ENCODE data around the gene WDFY2. TPM values are rescaled to one million over a fixed set of nuclear protein-coding genes. Genes with fewer than 3 reads are reported as not detected.
"Not testable (repeated sequence)": the region's sequence is repeated elsewhere in the genome, so short reads cannot be mapped to it uniquely, and the experiment has no call there.

Gene WDFY2
- total RNA-seq, 1 donor from 2014 or later: 3.9 TPM

DNA sequence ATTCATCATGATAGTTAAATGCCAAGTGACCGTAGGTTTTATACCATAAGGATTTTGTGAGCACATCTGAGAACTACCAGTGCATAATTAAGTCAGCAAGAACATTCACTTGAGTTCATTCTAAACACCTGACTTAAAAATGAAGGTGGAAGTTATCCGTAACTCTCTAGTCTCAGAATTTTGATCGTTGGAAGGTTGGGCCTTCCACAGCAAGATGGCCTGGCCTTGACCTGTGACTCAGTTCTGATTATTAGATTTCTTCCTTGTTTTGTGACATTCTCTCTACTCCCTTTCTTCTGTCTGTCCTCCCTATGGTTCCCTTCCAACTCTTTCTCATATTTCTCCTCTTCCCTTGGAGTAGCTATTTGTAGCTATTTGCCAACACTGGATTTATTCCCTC, 20.0 kb upstream of the WDFY2 start:
- H3K27ac Mint-ChIP-seq (ENCODE audit: unreplicated experiment): no peak overlapping the region
- TF ChIP-seq, protein P1, sequence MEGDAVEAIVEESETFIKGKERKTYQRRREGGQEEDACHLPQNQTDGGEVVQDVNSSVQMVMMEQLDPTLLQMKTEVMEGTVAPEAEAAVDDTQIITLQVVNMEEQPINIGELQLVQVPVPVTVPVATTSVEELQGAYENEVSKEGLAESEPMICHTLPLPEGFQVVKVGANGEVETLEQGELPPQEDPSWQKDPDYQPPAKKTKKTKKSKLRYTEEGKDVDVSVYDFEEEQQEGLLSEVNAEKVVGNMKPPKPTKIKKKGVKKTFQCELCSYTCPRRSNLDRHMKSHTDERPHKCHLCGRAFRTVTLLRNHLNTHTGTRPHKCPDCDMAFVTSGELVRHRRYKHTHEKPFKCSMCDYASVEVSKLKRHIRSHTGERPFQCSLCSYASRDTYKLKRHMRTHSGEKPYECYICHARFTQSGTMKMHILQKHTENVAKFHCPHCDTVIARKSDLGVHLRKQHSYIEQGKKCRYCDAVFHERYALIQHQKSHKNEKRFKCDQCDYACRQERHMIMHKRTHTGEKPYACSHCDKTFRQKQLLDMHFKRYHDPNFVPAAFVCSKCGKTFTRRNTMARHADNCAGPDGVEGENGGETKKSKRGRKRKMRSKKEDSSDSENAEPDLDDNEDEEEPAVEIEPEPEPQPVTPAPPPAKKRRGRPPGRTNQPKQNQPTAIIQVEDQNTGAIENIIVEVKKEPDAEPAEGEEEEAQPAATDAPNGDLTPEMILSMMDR (IDR thresholded peaks at IDR 0.05): no peak
- peaks cover 2% of the 10 kb centered on the region for H3K36me3 Mint-ChIP-seq (ENCODE audit: low read depth)
- no peaks in the 10 kb centered on the region for H3K27me3 Mint-ChIP-seq (ENCODE audit: low read depth)
- H3K4me3 Mint-ChIP-seq (ENCODE audit: unreplicated experiment): no peak overlapping the region
- H3K9me3 Mint-ChIP-seq (ENCODE audit: low read depth): peaks cover 9% of the 10 kb centered on the region
- no peaks in the 10 kb centered on the region for H3K4me1 Mint-ChIP-seq (ENCODE audit: low read depth)
- no peak for DNase-seq (ENCODE audit: low spot score)

DNA sequence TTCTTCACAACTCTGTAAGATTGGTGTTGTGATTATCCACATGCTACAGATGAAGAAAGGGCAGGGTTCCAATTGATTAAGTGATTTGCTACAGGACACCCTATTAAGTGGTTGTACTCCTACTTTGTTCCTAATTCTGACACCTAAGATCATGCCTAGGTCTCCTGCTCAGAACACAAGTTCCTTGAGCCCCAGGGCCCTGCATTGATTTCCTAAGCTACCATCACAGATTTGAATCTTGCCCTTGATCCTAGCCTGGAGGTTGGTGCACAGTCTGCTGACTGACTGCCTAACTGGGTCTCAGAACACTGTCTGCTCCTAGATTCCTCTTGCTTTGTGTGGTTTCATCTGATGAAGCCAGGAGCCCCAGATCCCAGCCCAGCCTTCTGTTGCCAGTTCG, 19.6 kb upstream of the WDFY2 start:
- Mint-ChIP-seq H3K27me3 (ENCODE audit: low read depth) (peaks cover 2% of the 10 kb centered on the region), H3K4me3 (ENCODE audit: unreplicated experiment) (no peak overlapping the region), H3K4me1 (ENCODE audit: low read depth) (no peaks in the 10 kb centered on the region), H3K36me3 (ENCODE audit: low read depth) (peaks cover 4% of the 10 kb centered on the region), H3K27ac (ENCODE audit: unreplicated experiment) (no peak overlapping the region), H3K9me3 (ENCODE audit: low read depth) (peaks cover 9% of the 10 kb centered on the region)
- TF ChIP-seq, protein P1 (IDR thresholded peaks at IDR 0.05): no peak
- DNase-seq (ENCODE audit: low spot score): no peak

DNA sequence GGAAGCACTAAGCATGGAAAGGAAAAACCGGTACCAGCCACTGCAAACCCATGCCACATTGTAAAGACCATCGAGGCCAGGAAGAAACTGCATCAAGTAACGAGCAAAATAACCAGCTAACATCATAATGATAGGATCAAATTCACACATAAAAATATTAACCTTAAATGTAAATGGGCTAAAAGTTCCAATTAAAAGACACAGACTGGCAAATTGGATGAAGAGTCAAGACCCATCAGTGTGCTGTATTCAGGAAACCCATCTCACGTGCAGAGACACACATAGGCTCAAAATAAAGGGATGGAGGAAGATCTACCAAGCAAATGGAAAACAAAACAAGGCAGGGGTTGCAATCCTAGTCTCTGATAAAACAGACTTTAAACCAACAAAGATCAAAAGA, 15.3 kb upstream of the WDFY2 start:
- H3K9me3 Mint-ChIP-seq (ENCODE audit: low read depth); H3K36me3 Mint-ChIP-seq (ENCODE audit: low read depth); H3K27ac Mint-ChIP-seq (ENCODE audit: unreplicated experiment); H3K27me3 Mint-ChIP-seq (ENCODE audit: low read depth); H3K4me1 Mint-ChIP-seq (ENCODE audit: low read depth); H3K4me3 Mint-ChIP-seq (ENCODE audit: unreplicated experiment); DNase-seq (ENCODE audit: low spot score): not testable (repeated sequence)

DNA sequence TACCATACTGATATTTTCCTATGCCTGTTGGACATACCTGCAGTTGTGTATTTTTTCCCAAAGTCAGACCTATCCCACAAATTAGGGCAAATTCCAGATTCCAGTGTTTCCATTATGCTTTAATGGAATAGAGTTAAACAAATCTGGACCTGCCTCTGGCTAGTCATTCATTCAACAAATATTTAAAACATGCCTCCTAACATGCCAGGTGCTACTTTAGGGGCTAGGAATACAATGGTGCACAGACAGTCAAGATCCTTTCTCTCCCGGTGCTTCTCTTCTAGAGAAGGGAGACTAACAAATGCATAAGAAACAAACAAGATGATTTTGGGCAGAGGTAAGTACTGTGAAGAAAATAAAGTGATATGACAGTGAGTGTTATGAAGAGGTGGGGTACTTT, 7.5 kb upstream of the WDFY2 start:
- no peaks in the 10 kb centered on the region for H3K4me1 Mint-ChIP-seq (ENCODE audit: low read depth)
- no peak overlapping the region for H3K4me3 Mint-ChIP-seq (ENCODE audit: unreplicated experiment)
- no peak overlapping the region for H3K27ac Mint-ChIP-seq (ENCODE audit: unreplicated experiment)
- no peak for DNase-seq (ENCODE audit: low spot score)
- H3K27me3 Mint-ChIP-seq (ENCODE audit: low read depth): no peaks in the 10 kb centered on the region
- H3K36me3 Mint-ChIP-seq (ENCODE audit: low read depth): no peaks in the 10 kb centered on the region
- TF ChIP-seq, protein P1 (IDR thresholded peaks at IDR 0.05): no peak
- no peaks in the 10 kb centered on the region for H3K9me3 Mint-ChIP-seq (ENCODE audit: low read depth)

DNA sequence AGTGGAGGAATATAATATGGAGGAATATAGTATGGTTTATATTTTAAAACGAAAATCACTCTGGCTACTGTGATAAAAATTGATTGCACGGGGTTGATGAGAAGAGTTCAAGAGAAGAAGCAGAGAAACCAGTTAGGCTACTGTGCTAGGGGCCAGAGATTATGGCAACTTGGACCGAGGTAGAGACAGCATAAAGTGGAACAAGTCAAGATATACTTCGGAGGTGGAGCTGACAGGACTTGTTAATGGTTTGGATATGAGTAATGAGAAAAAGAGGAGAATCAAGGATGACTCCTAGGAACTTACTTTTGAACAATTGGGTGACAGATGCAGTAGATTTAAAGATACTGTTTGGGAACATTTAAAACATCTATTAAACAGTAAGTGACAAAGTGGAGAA, 6.6 kb upstream of the WDFY2 start:
- Mint-ChIP-seq H3K27me3 (ENCODE audit: low read depth) (no peaks in the 10 kb centered on the region), H3K4me1 (ENCODE audit: low read depth) (no peaks in the 10 kb centered on the region), H3K9me3 (ENCODE audit: low read depth) (no peaks in the 10 kb centered on the region), H3K4me3 (ENCODE audit: unreplicated experiment) (no peak overlapping the region), H3K27ac (ENCODE audit: unreplicated experiment) (no peak overlapping the region), H3K36me3 (ENCODE audit: low read depth) (no peaks in the 10 kb centered on the region)
- DNase-seq (ENCODE audit: low spot score): no peak
- TF ChIP-seq, protein P1 (IDR thresholded peaks at IDR 0.05): no peak

DNA sequence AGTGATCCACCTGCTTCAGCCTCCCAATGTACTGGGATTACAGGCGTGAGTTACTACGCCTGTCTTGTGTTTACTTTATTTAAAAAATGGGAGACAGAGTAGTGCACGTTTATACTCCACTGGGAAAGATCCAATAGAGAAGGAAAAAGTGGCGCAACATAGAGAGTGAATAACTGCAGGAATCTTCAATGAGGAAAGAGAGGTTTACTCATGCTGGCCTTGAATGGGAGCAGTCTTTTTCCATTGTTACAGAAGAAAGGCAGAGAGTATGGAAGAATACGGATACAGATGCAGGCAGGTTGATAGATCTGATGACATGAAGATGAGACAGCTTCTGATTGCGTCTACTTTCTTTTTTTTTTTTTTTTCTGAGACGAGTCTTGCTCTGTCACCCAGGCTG, 4.6 kb upstream of the WDFY2 start:
- TF ChIP-seq, protein P1 (IDR thresholded peaks at IDR 0.05): no peak
- no peak for DNase-seq (ENCODE audit: low spot score)
- Mint-ChIP-seq H3K9me3 (ENCODE audit: low read depth) (no peaks in the 10 kb centered on the region), H3K27ac (ENCODE audit: unreplicated experiment) (no peak overlapping the region), H3K4me1 (ENCODE audit: low read depth) (peaks cover 4% of the 10 kb centered on the region), H3K36me3 (ENCODE audit: low read depth) (no peaks in the 10 kb centered on the region), H3K4me3 (ENCODE audit: unreplicated experiment) (no peak overlapping the region), H3K27me3 (ENCODE audit: low read depth) (no peaks in the 10 kb centered on the region)

All from chondrocyte (in vitro differentiated cells).